Naive thymus-derived CD4-positive, alpha-beta T cell (primary cell): ENCODE data around the gene PPA1. TPM values are rescaled to one million over a fixed set of nuclear protein-coding genes. Genes with fewer than 3 reads are reported as not detected.
A peak's percentile ranks its signal among the peaks of the same experiment; 100 is the strongest.
"Not testable (repeated sequence)": the region's sequence is repeated elsewhere in the genome, so short reads cannot be mapped to it uniquely, and the experiment has no call there.

ENCODE experiments used
- ATAC-seq: fragments of 150-1000 bp; cut with Tn5 transposase; 2 replicates; pipeline ENCODE4 v1.10.0; 2021; ENCODE audit warnings: mild to moderate bottlenecking, moderate library complexity
- CTCF ChIA-PET: fragments of 350-600 bp; sonication (Branson Sonifier 250); formaldehyde crosslinking; loops from one replicate; lab custom pipeline; 2021; ENCODE audit warnings: antibody characterized with exemption; lab: Charles Lee
- POLR2A ChIA-PET: fragments of 350-600 bp; sonication (Branson Sonifier 250); formaldehyde crosslinking; loops from one replicate; lab custom pipeline; 2021; ENCODE audit warnings: antibody characterized with exemption, inconsistent platforms; lab: Charles Lee
- DNase-seq, 9 donors: peaks; one replicate each; pipeline versions ENCODE4 v3.0.0 to v3.0.0-alpha.2; 2020 to 2022; ENCODE audit warnings: mixed read lengths in 1 of 9
- H3K27ac ChIP-seq: one replicate; pipeline ENCODE4 v1.7.0; 2013; ENCODE audit warnings: mild to moderate bottlenecking, low read depth, low read length, moderate library complexity
- H3K27me3 ChIP-seq, 2 donors: one replicate each; pipeline ENCODE4 v1.7.0; 2013; ENCODE audit warnings: low read length in 2 of 2, mild to moderate bottlenecking in 2 of 2, moderate library complexity in 2 of 2; ENCODE audit not compliant: control insufficient read depth in 2 of 2, insufficient read depth in 2 of 2
- H3K36me3 ChIP-seq, 3 experiments: 1 replicate in 2 of 3; 2 replicates in 1 of 3; pipeline ENCODE4 v1.7.0; 2013; ENCODE audit warnings: low read length in 3 of 3, mild to moderate bottlenecking in 3 of 3, moderate library complexity in 1 of 3; ENCODE audit not compliant: insufficient read depth in 3 of 3, control insufficient read depth in 2 of 3
- H3K4me1 ChIP-seq, 2 donors: one replicate each; pipeline ENCODE4 v1.7.0; 2013; ENCODE audit warnings: low read length in 2 of 2, mild to moderate bottlenecking in 2 of 2, moderate library complexity in 1 of 2; ENCODE audit not compliant: control insufficient read depth in 2 of 2, insufficient read depth in 2 of 2
- H3K4me3 ChIP-seq: 2 replicates; pipeline ENCODE4 v1.7.0; 2013; ENCODE audit warnings: mild to moderate bottlenecking, low read length
- H3K9me3 ChIP-seq, 3 experiments: 1 replicate in 2 of 3; 2 replicates in 1 of 3; pipeline ENCODE4 v1.7.0; 2013; ENCODE audit warnings: low read length in 3 of 3; ENCODE audit not compliant: control insufficient read depth in 2 of 3
- H3K27ac Mint-ChIP-seq, 9 donors: one replicate each; pipeline ENCODE4 v1.8.0; 2020 to 2022; ENCODE audit warnings: mixed read lengths in 9 of 9, mild to moderate bottlenecking in 8 of 9, moderate library complexity in 5 of 9, inconsistent platforms in 2 of 9
- H3K27me3 Mint-ChIP-seq, 5 donors: one replicate each; pipeline ENCODE4 v1.8.0; 2021 to 2022; ENCODE audit warnings: mixed read lengths in 5 of 5, mild to moderate bottlenecking in 1 of 5
- H3K36me3 Mint-ChIP-seq, 5 donors: one replicate each; pipeline ENCODE4 v1.8.0; 2020 to 2022; ENCODE audit warnings: mixed read lengths in 5 of 5, mild to moderate bottlenecking in 3 of 5, inconsistent platforms in 1 of 5
- H3K4me1 Mint-ChIP-seq, 7 donors: one replicate each; pipeline ENCODE4 v1.8.0; 2020 to 2022; ENCODE audit warnings: mixed read lengths in 7 of 7, mild to moderate bottlenecking in 3 of 7, inconsistent platforms in 1 of 7
- H3K4me3 Mint-ChIP-seq, 10 donors: one replicate each; pipeline ENCODE4 v1.8.0; 2020 to 2022; ENCODE audit warnings: mild to moderate bottlenecking in 10 of 10, mixed read lengths in 10 of 10, moderate library complexity in 6 of 10, inconsistent platforms in 2 of 10
- H3K9me3 Mint-ChIP-seq, 11 donors: one replicate each; pipeline ENCODE4 v1.8.0; 2020 to 2022; ENCODE audit warnings: mixed read lengths in 11 of 11, mild to moderate bottlenecking in 4 of 11, inconsistent platforms in 1 of 11, moderate library complexity in 1 of 11
- intact Hi-C, 2 donors: fragments of 100-400 bp; cut with micrococcal nuclease; formaldehyde crosslinking; loops; one replicate each; pipeline ENCODE4 v1.15.1; 2023
- polyA plus RNA-seq, 2 donors: library from polyadenylated mRNA; unstranded; fragments of 300-500 nt; fragmentation: Illumina TruSeq; gene quantifications; one replicate each; pipeline ENCODE4 v1.2.3, GENCODE V29; 2021
- total RNA-seq, 6 experiments: library from RNA in 5 of 6; stranded (reverse) in 5 of 6; gene quantifications; 1 replicate in 5 of 6; 2 replicates in 1 of 6; pipeline ENCODE4 v1.2.3 and lab custom pipeline; 2021 to 2026

The PPA1 gene
- total and polyA plus RNA-seq, 7 experiments from 2014 or later, result 51.9 to 179 (median 69.9) TPM

- Histone ChIP-seq H3K36me3 (no peaks in the 10 kb centered on the region), H3K4me1 (no peaks in the 10 kb centered on the region), H3K27me3 (no peaks in the 10 kb centered on the region), H3K4me3 (no peak overlapping the region), H3K9me3 (no peaks in the 10 kb centered on the region), H3K27ac (no peak overlapping the region)
- no peak for ATAC-seq
- intact Hi-C loops, result no loop called here
- Mint-ChIP-seq H3K9me3 (peaks cover 3 to 18% (median 8%) of the 10 kb centered on the region in 11 donors), H3K36me3 (peaks cover 0 to 9% (median 4%) of the 10 kb centered on the region in 5 donors), H3K4me1 (peaks cover 0 to 14% (median 7%) of the 10 kb centered on the region in 7 donors), H3K27ac (no peak overlapping the region), H3K27me3 (peaks cover 27 to 58% (median 53%) of the 10 kb centered on the region in 5 donors), H3K4me3 (no peak overlapping the region)
- ChIA-PET CTCF (no interaction called here), POLR2A (no interaction called here)
- DNase-seq, result no peak
Observed at GRCh38 chr10:70258216-70258615, 25.0 kb upstream of the PPA1 start.

- POLR2A ChIA-PET, H3K4me1 ChIP-seq, intact Hi-C loops, H3K4me3 ChIP-seq, H3K27ac Mint-ChIP-seq, H3K9me3 ChIP-seq, H3K36me3 Mint-ChIP-seq, CTCF ChIA-PET, H3K27me3 ChIP-seq, H3K36me3 ChIP-seq, DNase-seq, ATAC-seq, H3K27ac ChIP-seq, H3K4me3 Mint-ChIP-seq: not testable (repeated sequence)
- Mint-ChIP-seq H3K4me1 (peaks cover 0 to 14% (median 7%) of the 10 kb centered on the region in 7 donors), H3K9me3 (peaks cover 3 to 18% (median 8%) of the 10 kb centered on the region in 11 donors), H3K27me3 (peaks cover 27 to 61% (median 57%) of the 10 kb centered on the region in 5 donors)
Observed at GRCh38 chr10:70257816-70258215, 24.6 kb upstream of the PPA1 start.

GRCh38 chr10:70256463-70256862, 23.2 kb upstream of the PPA1 start:
- Histone ChIP-seq H3K27ac (no peak overlapping the region), H3K4me1 (no peaks in the 10 kb centered on the region), H3K9me3 (no peaks in the 10 kb centered on the region), H3K4me3 (no peak overlapping the region), H3K27me3 (no peaks in the 10 kb centered on the region), H3K36me3 (no peaks in the 10 kb centered on the region)
- H3K4me3 Mint-ChIP-seq, result peak overlapping the region; percentile 17 to 84 (median 72)
- POLR2A ChIA-PET, result no interaction called here
- peaks cover 0 to 14% (median 7%) of the 10 kb centered on the region in 7 donors for H3K4me1 Mint-ChIP-seq
- ATAC-seq, result no peak
- H3K36me3 Mint-ChIP-seq, result peaks cover 0 to 7% (median 4%) of the 10 kb centered on the region in 5 donors
- peaks cover 30 to 69% (median 53%) of the 10 kb centered on the region in 5 donors for H3K27me3 Mint-ChIP-seq
- CTCF ChIA-PET, result no interaction called here
- H3K27ac Mint-ChIP-seq, result no peak overlapping the region
- intact Hi-C loops, result no loop called here
- H3K9me3 Mint-ChIP-seq, result peaks cover 3 to 11% (median 6%) of the 10 kb centered on the region in 11 donors
- DNase-seq, result no peak

- Mint-ChIP-seq H3K27ac (peak overlapping the region in 1 of 9 donors; percentile 70), H3K27me3 (peaks cover 26 to 76% (median 49%) of the 10 kb centered on the region in 5 donors), H3K4me1 (peaks cover 0 to 14% (median 7%) of the 10 kb centered on the region in 7 donors), H3K36me3 (no peaks in the 10 kb centered on the region), H3K9me3 (peaks cover 0 to 2% (median 0%) of the 10 kb centered on the region in 11 donors), H3K4me3 (peak overlapping the region; percentile 70 to 84 (median 72))
- POLR2A ChIA-PET, result no interaction called here
- no peaks in the 10 kb centered on the region for H3K4me1 ChIP-seq
- intact Hi-C loops, result loop anchor here in 1 of 2 donors (1.0 kb wide), 1 partner anchor 34 kb away; no protein-coding TSS in a partner anchor
- peak in 5 of 9 donors; percentile 4 to 17 (median 15) for DNase-seq
- no peaks in the 10 kb centered on the region for H3K27me3 ChIP-seq
- H3K4me3 ChIP-seq, result peak overlapping the region; percentile 39
- CTCF ChIA-PET, result interaction anchor here (0.6 kb wide), 1 partner anchor 282 kb away, joined by 3 read pairs; no protein-coding TSS in a partner anchor
- peak; percentile 71 for ATAC-seq
- no peaks in the 10 kb centered on the region for H3K36me3 ChIP-seq
- H3K27ac ChIP-seq, result no peak overlapping the region
- no peaks in the 10 kb centered on the region for H3K9me3 ChIP-seq
Observed at GRCh38 chr10:70255329-70256299, 22.4 kb upstream of the PPA1 start.

- no peak overlapping the region for H3K27ac ChIP-seq
- POLR2A ChIA-PET, result no interaction called here
- Mint-ChIP-seq H3K27ac (no peak overlapping the region), H3K4me1 (peaks cover 0 to 14% (median 7%) of the 10 kb centered on the region in 7 donors), H3K9me3 (peaks cover 0 to 2% (median 0%) of the 10 kb centered on the region in 11 donors), H3K27me3 (peaks cover 30 to 83% (median 47%) of the 10 kb centered on the region in 5 donors), H3K4me3 (peak overlapping the region; percentile 54 to 84 (median 72)), H3K36me3 (no peaks in the 10 kb centered on the region)
- DNase-seq (no peak), ATAC-seq (no peak)
- CTCF ChIA-PET, result no interaction called here
- no peaks in the 10 kb centered on the region for H3K36me3 ChIP-seq
- peak overlapping the region; percentile 39 for H3K4me3 ChIP-seq
- H3K9me3 ChIP-seq, result no peaks in the 10 kb centered on the region
- H3K4me1 ChIP-seq, result no peaks in the 10 kb centered on the region
- intact Hi-C loops, result loop anchor here in 1 of 2 donors (1.0 kb wide), 1 partner anchor 34 kb away; no protein-coding TSS in a partner anchor
- H3K27me3 ChIP-seq, result no peaks in the 10 kb centered on the region
Observed at GRCh38 chr10:70254778-70255328, 21.6 kb upstream of the PPA1 start.

GRCh38 chr10:70253878-70254765, 20.9 kb upstream of the PPA1 start:
- intact Hi-C loops, result no loop called here
- no peak overlapping the region for H3K27ac Mint-ChIP-seq
- Histone ChIP-seq H3K4me3 (no peak overlapping the region), H3K27me3 (no peaks in the 10 kb centered on the region), H3K9me3 (no peaks in the 10 kb centered on the region), H3K27ac (no peak overlapping the region), H3K36me3 (no peaks in the 10 kb centered on the region), H3K4me1 (no peaks in the 10 kb centered on the region)
- peaks cover 0 to 14% (median 7%) of the 10 kb centered on the region in 7 donors for H3K4me1 Mint-ChIP-seq
- DNase-seq (no peak), ATAC-seq (no peak)
- ChIA-PET POLR2A (no interaction called here), CTCF (no interaction called here)
- H3K9me3 Mint-ChIP-seq, result peaks cover 0 to 2% (median 0%) of the 10 kb centered on the region in 11 donors
- H3K27me3 Mint-ChIP-seq, result peaks cover 30 to 79% (median 41%) of the 10 kb centered on the region in 5 donors
- no peaks in the 10 kb centered on the region for H3K36me3 Mint-ChIP-seq
- H3K4me3 Mint-ChIP-seq, result peak overlapping the region in 5 of 10 donors; percentile 1 to 61 (median 23)
